ENCODE data around the gene PRPF19.

DNA sequence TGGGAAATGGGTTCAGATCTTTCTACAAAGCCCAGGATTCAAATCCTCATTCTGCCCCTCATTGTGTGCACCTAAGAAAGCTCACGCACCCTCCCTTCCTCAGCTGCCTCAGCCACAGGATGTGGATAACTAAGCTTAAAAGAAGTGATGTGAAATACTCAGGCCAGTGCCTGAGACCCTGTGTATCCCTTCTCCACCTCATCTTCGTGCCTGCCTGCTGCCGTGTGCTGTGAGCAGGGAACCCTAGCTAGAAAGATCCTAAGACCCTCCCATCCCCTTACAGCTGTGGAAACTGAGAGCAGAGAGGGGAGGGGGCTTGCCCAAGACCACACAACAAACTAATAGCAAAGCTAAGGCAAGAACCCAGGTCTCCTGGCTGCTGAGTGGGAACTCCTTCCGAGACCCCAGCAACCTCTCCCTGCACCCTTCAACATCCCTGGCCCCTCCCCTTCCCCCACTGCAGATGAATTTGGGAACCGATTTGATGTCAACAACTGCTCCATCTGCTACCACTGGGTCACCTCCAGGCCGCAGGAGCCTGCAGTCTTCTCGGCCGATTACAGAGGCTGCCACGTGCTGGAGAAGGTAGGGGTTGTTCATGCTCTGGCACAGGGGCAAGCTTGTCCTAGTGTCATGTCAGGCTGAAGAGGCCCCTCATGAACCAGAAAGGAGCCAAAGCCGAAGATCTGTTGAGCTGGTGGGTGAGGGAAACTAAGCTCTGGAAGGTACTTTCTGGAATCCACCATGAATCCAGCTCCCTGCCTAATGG is 37.5 kb downstream of the PRPF19 start:
- TF ChIP-seq, protein P1, sequence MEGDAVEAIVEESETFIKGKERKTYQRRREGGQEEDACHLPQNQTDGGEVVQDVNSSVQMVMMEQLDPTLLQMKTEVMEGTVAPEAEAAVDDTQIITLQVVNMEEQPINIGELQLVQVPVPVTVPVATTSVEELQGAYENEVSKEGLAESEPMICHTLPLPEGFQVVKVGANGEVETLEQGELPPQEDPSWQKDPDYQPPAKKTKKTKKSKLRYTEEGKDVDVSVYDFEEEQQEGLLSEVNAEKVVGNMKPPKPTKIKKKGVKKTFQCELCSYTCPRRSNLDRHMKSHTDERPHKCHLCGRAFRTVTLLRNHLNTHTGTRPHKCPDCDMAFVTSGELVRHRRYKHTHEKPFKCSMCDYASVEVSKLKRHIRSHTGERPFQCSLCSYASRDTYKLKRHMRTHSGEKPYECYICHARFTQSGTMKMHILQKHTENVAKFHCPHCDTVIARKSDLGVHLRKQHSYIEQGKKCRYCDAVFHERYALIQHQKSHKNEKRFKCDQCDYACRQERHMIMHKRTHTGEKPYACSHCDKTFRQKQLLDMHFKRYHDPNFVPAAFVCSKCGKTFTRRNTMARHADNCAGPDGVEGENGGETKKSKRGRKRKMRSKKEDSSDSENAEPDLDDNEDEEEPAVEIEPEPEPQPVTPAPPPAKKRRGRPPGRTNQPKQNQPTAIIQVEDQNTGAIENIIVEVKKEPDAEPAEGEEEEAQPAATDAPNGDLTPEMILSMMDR (IDR thresholded peaks at IDR 0.05; ENCODE audit: control extremely low read depth in 1 of 3, insufficient read depth in 1 of 3, low read depth in 1 of 3, low read length in 3 of 3), result no peak
- TF ChIP-seq JUND (IDR thresholded peaks at IDR 0.05; ENCODE audit: low read length), result no peak
- TF ChIP-seq, protein P2, sequence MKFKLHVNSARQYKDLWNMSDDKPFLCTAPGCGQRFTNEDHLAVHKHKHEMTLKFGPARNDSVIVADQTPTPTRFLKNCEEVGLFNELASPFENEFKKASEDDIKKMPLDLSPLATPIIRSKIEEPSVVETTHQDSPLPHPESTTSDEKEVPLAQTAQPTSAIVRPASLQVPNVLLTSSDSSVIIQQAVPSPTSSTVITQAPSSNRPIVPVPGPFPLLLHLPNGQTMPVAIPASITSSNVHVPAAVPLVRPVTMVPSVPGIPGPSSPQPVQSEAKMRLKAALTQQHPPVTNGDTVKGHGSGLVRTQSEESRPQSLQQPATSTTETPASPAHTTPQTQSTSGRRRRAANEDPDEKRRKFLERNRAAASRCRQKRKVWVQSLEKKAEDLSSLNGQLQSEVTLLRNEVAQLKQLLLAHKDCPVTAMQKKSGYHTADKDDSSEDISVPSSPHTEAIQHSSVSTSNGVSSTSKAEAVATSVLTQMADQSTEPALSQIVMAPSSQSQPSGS (IDR thresholded peaks at IDR 0.05; ENCODE audit: low read length), result no peak
- no peak for TF ChIP-seq KDM1A (IDR thresholded peaks at IDR 0.05; ENCODE audit: borderline replicate concordance, low read length)
- no peak for TF ChIP-seq BRCA1 (IDR thresholded peaks at IDR 0.05; ENCODE audit: low read depth, low read length)
- TF ChIP-seq FOSL1 (IDR thresholded peaks at IDR 0.05; ENCODE audit: insufficient read depth, low read depth, low read length), result no peak
- no peak for TF ChIP-seq TAF1 (IDR thresholded peaks at IDR 0.05; ENCODE audit: low read depth, low read length)
- TF ChIP-seq, protein P3, sequence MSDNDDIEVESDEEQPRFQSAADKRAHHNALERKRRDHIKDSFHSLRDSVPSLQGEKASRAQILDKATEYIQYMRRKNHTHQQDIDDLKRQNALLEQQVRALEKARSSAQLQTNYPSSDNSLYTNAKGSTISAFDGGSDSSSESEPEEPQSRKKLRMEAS (IDR thresholded peaks at IDR 0.05), result no peak
- no peak for TF ChIP-seq EZH2 (IDR thresholded peaks at IDR 0.05; ENCODE audit: low read depth, low read length, severe bottlenecking)
- no peak for TF ChIP-seq MAFK (IDR thresholded peaks at IDR 0.05; ENCODE audit: low read depth, low read length)
- TF ChIP-seq SRF (IDR thresholded peaks at IDR 0.05; ENCODE audit: low read depth, low read length), result no peak
- TF ChIP-seq CBX5 (IDR thresholded peaks at IDR 0.05; ENCODE audit: low read depth, low read length), result no peak
